Measurements from ENCODE around the gene PDK2. TPM values are rescaled to one million over a fixed set of nuclear protein-coding genes. Genes with fewer than 3 reads are reported as not detected.

PDK2 gene
- total and polyA plus RNA-seq, 10 of the 15 experiments (the other 5 are each of a cell fraction or from before 2014, with no cell fraction given) = 0.98 to 22.6 (median 12.3) TPM

- TF ChIP-seq CHD4 (IDR thresholded peaks at IDR 0.05) = no peak
- TF ChIP-seq RCOR1 (conservative IDR thresholded peaks at IDR 0.05; ENCODE audit: low read depth, low read length) = no peak
- TF ChIP-seq SKIL (IDR thresholded peaks at IDR 0.05; ENCODE audit: low read depth, poor library complexity, severe bottlenecking) = peak; percentile 95
- 0 out of 2 replicates have a peak, but pooled peaks have one; percentile 36 for TF ChIP-seq POLR2AphosphoS2 (IDR thresholded peaks at IDR 0.05; ENCODE audit: low read depth, low read length)
- peak; percentile 82 for TF ChIP-seq USF1 (IDR thresholded peaks at IDR 0.05; ENCODE audit: borderline replicate concordance, extremely low read length, insufficient read depth, low read depth, low read length)
- TF ChIP-seq DPF2 (IDR thresholded peaks at IDR 0.05) = peak; percentile 98
- no peak for TF ChIP-seq NFXL1 (IDR thresholded peaks at IDR 0.05; ENCODE audit: borderline replicate concordance)
- peak; percentile 28; the same call in 1 of the 2 replicates for TF ChIP-seq ZNF592 (IDR thresholded peaks at IDR 0.05)
- TF ChIP-seq ZNF622 (IDR thresholded peaks at IDR 0.05) = no peak
- TF ChIP-seq CREB1 (IDR thresholded peaks at IDR 0.05; ENCODE audit: low read depth) = no peak
- peak; percentile 85; the same call in 1 of the 2 replicates for TF ChIP-seq BACH1 (IDR thresholded peaks at IDR 0.05; ENCODE audit: borderline replicate concordance)
- TF ChIP-seq RBBP5 (conservative IDR thresholded peaks at IDR 0.05) = no peak
- no peak for TF ChIP-seq KDM1A (IDR thresholded peaks at IDR 0.05; ENCODE audit: borderline replicate concordance)
- TF ChIP-seq CBX3 (IDR thresholded peaks at IDR 0.05; ENCODE audit: borderline replicate concordance, low read depth) = no peak
- no peak for TF ChIP-seq HSF1 (IDR thresholded peaks at IDR 0.05; ENCODE audit: low read depth, low read length)
- TF ChIP-seq, protein P1, sequence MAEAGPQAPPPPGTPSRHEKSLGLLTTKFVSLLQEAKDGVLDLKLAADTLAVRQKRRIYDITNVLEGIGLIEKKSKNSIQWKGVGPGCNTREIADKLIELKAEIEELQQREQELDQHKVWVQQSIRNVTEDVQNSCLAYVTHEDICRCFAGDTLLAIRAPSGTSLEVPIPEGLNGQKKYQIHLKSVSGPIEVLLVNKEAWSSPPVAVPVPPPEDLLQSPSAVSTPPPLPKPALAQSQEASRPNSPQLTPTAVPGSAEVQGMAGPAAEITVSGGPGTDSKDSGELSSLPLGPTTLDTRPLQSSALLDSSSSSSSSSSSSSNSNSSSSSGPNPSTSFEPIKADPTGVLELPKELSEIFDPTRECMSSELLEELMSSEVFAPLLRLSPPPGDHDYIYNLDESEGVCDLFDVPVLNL (IDR thresholded peaks at IDR 0.05; ENCODE audit: low read depth, low read length) = no peak
- peak; percentile 75; the same call in 1 of the 2 replicates for TF ChIP-seq ZNF207 (IDR thresholded peaks at IDR 0.05; ENCODE audit: borderline replicate concordance)
- peak; percentile 48 for TF ChIP-seq MXI1 (IDR thresholded peaks at IDR 0.05; ENCODE audit: low read depth, low read length)
- peak; percentile 68; the same call in 1 of the 2 replicates for TF ChIP-seq BMI1 (IDR thresholded peaks at IDR 0.05; ENCODE audit: borderline replicate concordance)
- peak; percentile 77 for TF ChIP-seq ATF7 (IDR thresholded peaks at IDR 0.05; ENCODE audit: low read depth)
These were observed 53.3 kb downstream of the PDK2 start (continued) for GRCh38 chr17:50148226-50149090.
